Psoas muscle (tissue), 8 donors: ENCODE data around the gene TPBGL. TPM values are rescaled to one million over a fixed set of nuclear protein-coding genes. Genes with fewer than 3 reads are reported as not detected.

ENCODE experiments used
- ATAC-seq, 4 donors: fragments of 200-7000 bp; cut with Tn5 transposase; one replicate each; pipeline ENCODE4 v1.9.1; 2020; ENCODE audit warnings: moderate library complexity in 3 of 4, mild to moderate bottlenecking in 2 of 4
- DNase-seq, 2 donors: peaks; one replicate each; pipeline ENCODE4 v3.0.0-alpha.2; 2020
- H3K27ac ChIP-seq: fragments of 200-600 bp; one replicate; pipeline ENCODE4 v1.8.0; 2022
- H3K27me3 ChIP-seq, 3 donors: fragments of 200-600 bp in 1 of 3; one replicate each; pipeline versions ENCODE4 v1.6.1 to v1.8.0; 2013 to 2022; ENCODE audit warnings: low read length in 2 of 3, mild to moderate bottlenecking in 2 of 3, moderate library complexity in 1 of 3; ENCODE audit not compliant: insufficient read depth in 3 of 3
- H3K36me3 ChIP-seq, 2 donors: fragments of 200-600 bp in 1 of 2; one replicate each; pipeline versions ENCODE4 v1.6.1 to v1.8.0; 2013 to 2022; ENCODE audit warnings: low read depth in 1 of 2, mild to moderate bottlenecking in 1 of 2, moderate library complexity in 1 of 2; ENCODE audit not compliant: insufficient read depth in 1 of 2
- H3K4me1 ChIP-seq: fragments of 200-600 bp; one replicate; pipeline ENCODE4 v1.8.0; 2022
- H3K4me3 ChIP-seq: fragments of 200-600 bp; one replicate; pipeline ENCODE4 v1.8.0; 2022; ENCODE audit warnings: mild to moderate bottlenecking
- H3K9me3 ChIP-seq: fragments of 200-600 bp; one replicate; pipeline ENCODE4 v1.8.0; 2022
- CTCF ChIP-seq: fragments of 200-600 bp; IDR thresholded peaks from one replicate; pipeline ENCODE4 v1.8.0; 2022; ENCODE audit warnings: antibody characterized with exemption
- WGBS, 3 donors: extraction: QIAGEN DNeasy Blood & Tissue Kit; methylation state at CpG; one replicate each; pipeline versions ENCODE4 v1.1.6 to v1.1.7; 2013; 5-methylcytosine and 5-hydroxymethylcytosine counted together
- intact Hi-C, 2 donors: fragments of 100-400 bp; cut with DNase I; formaldehyde crosslinking; loops; one replicate each; pipeline versions ENCODE4 v1.11.0 to v1.14.2; 2022
- polyA plus RNA-seq, 3 donors: library from polyadenylated mRNA; stranded (reverse); fragments of 200-250 nt; gene quantifications; one replicate each; pipeline ENCODE4 v1.2.3, GENCODE V29; 2013
- total RNA-seq, 4 donors: library from RNA; stranded (reverse); fragmentation: NEBNext Ultra II Directional in 2 of 4; extraction: Animal tissue kit (Norgen Biotek cat#: 25700) in 2 of 4; gene quantifications; one replicate each; pipeline versions ENCODE4 v1.2.1 to v1.2.4, GENCODE V29; 2021 to 2023
- donor health status: healthy with polysubstance abuse.
- donor health status: DM: no; HTN: no; CAD: no; lungs with moderate emphysema.
- donor health status: Bipolar disorder and iron deficiency.
- donor health status: healthy.
- donor health status: DM: yes; HTN: yes; CAD: no.
- donor health status: DM: no; HTN: no; CAD: no.
- donor health status: DM: no; HTN: no; CAD: no.
- donor health status: DM: yes; HTN: yes; CAD: no.

TPBGL gene
- total and polyA plus RNA-seq, 7 donors: 0.01 to 0.11 (median 0.05) TPM; not detected in 4

- Histone ChIP-seq H3K27ac (no peak overlapping the region), H3K4me1 (no peaks in the 10 kb centered on the region), H3K4me3 (no peak overlapping the region), H3K9me3 (no peaks in the 10 kb centered on the region), H3K36me3 (no peaks in the 10 kb centered on the region), H3K27me3 (peaks cover 0 to 3% (median 0%) of the 10 kb centered on the region in 3 donors)
- no peak for TF ChIP-seq CTCF
- 46 to 59% (median 51%) methylated on average over 4 of the region's 4 CpGs for WGBS, 3 donors
- DNase-seq (no peak), ATAC-seq (no peak)
- intact Hi-C loops: no loop called here
Measured at GRCh38 chr11:75225794-75226193, 14.8 kb upstream of the TPBGL start.

GRCh38 chr11:75229466-75229865 is 11.1 kb upstream of the TPBGL start:
- Histone ChIP-seq H3K27me3 (peaks cover 0 to 18% (median 0%) of the 10 kb centered on the region in 3 donors), H3K4me1 (no peaks in the 10 kb centered on the region), H3K9me3 (no peaks in the 10 kb centered on the region), H3K36me3 (no peaks in the 10 kb centered on the region), H3K4me3 (no peak overlapping the region), H3K27ac (no peak overlapping the region)
- WGBS, 3 donors: 29 to 38% (median 37%) methylated on average over 2 of the region's 2 CpGs
- intact Hi-C loops: no loop called here
- DNase-seq (no peak), ATAC-seq (no peak)
- TF ChIP-seq CTCF: no peak

GRCh38 chr11:75230621-75231020 is 10.0 kb upstream of the TPBGL start:
- TF ChIP-seq CTCF: no peak
- Histone ChIP-seq H3K4me3 (no peak overlapping the region), H3K27me3 (peaks cover 0 to 18% (median 0%) of the 10 kb centered on the region in 3 donors), H3K36me3 (no peaks in the 10 kb centered on the region), H3K4me1 (no peaks in the 10 kb centered on the region), H3K9me3 (no peaks in the 10 kb centered on the region), H3K27ac (no peak overlapping the region)
- intact Hi-C loops: no loop called here
- no peak for ATAC-seq
- 65 to 75% (median 75%) methylated on average over 2 of the region's 2 CpGs for WGBS, 3 donors
- DNase-seq: no peak

- Histone ChIP-seq H3K27ac (no peak overlapping the region), H3K36me3 (no peaks in the 10 kb centered on the region), H3K9me3 (no peaks in the 10 kb centered on the region), H3K27me3 (peaks cover 0 to 15% (median 0%) of the 10 kb centered on the region in 3 donors), H3K4me3 (no peak overlapping the region), H3K4me1 (no peaks in the 10 kb centered on the region)
- no peak for ATAC-seq
- intact Hi-C loops: no loop called here
- DNase-seq: no peak
- WGBS, 3 donors: 43 to 49% (median 44%) methylated on average over 3 of the region's 3 CpGs
- no peak for TF ChIP-seq CTCF
Measured at GRCh38 chr11:75233754-75234172, 6.8 kb upstream of the TPBGL start.

GRCh38 chr11:75236062-75236461 is 4.5 kb upstream of the TPBGL start:
- no peak overlapping the region for H3K27ac ChIP-seq
- H3K36me3 ChIP-seq: no peaks in the 10 kb centered on the region
- DNase-seq (no peak), ATAC-seq (no peak)
- H3K9me3 ChIP-seq: no peaks in the 10 kb centered on the region
- H3K4me1 ChIP-seq: peaks cover 3% of the 10 kb centered on the region
- TF ChIP-seq CTCF: no peak
- H3K4me3 ChIP-seq: no peak overlapping the region
- intact Hi-C loops: no loop called here
- peaks cover 0 to 27% (median 8%) of the 10 kb centered on the region in 3 donors for H3K27me3 ChIP-seq
- WGBS, 3 donors: 32 to 35% (median 32%) methylated on average over 8 of the region's 8 CpGs
